GM19240 (cell line): Measurements from ENCODE around the gene DIO3.

ENCODE experiments used
- DNase-seq: peaks from one replicate; pipeline ENCODE4 v3.0.0; 2011; ENCODE audit warnings: low spot score; ENCODE audit not compliant: insufficient read length

DIO3 gene

GRCh38 chr14:101582294-101582693 lies 21.0 kb downstream of the DIO3 start:
- no peak for DNase-seq

DNA sequence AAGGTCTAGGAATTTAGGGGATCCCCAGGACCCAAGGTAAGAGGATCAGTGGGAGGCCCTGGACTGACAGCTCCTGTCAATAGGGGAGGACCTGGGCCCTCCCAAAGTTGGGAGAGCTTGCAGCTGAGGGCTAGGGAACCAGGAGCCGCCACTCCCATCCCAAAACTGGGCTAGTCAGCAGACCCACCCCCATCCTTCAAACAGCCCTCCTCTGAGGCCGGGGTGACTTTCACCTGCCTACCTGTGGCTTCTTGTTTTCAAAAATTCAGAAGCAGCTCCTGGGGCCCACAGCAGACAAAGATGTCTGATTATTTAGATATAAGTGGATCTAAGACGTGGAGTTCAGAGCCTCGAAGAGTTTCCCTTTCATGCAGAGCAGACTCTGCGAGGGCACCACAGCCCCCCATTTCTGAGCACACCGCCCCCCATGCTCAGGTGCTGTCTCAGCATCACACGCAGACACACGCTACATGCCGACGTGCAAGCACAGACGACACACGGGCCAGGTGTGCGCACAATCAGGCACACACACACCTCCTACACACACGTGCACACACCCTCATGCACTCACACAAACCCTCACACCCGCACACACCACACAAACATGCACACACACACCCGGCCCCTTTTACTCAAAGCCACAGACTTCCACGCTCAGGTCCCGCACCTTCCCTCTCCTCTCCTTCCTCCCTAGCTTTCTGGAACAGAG lies 21.9 kb downstream of the DIO3 start:
- no peak for DNase-seq

- no peak for DNase-seq
Observed at GRCh38 chr14:101583715-101584054, 22.4 kb downstream of the DIO3 start.

DNA sequence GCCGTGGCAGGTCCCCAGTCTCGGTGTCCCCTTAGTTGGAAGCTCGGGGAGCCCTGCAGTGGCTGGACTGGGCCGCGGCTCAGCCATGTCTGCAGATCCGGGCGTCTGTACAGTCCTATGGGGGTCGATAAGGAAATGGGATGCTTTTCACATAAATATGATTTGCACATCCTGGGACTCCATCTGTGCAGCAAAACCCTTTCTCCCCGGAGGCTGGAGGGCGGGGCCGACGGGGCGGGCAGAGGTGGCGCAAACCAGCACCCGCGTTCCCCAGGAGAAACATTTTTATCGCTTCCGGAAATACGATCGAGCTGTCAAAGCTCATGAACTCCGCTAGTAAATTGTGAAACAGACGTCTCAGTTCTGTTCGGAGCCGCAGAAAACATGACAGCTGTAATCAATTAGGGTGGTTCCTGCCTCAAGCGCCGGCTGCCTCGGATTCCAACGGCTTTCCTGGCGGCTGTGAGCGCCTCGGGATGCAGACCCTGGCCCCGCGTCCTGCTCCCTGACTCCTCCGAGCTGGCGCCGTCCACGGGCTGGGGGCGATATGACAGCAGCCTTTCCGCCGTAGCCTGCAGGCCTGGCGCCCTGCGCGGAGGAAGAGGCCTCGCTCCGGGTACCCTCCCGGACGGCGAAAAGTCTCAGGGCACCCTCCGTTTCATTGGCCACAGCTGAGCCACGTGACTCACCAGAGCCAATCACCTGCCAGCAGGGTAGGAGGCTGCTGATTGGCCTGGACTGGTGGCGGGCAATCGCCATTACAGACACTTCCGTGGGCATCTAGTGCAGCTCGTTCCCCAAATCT lies 23.0 kb downstream of the DIO3 start:
- DNase-seq = no peak

GRCh38 chr14:101585211-101585610 lies 23.9 kb downstream of the DIO3 start:
- no peak for DNase-seq

DNA sequence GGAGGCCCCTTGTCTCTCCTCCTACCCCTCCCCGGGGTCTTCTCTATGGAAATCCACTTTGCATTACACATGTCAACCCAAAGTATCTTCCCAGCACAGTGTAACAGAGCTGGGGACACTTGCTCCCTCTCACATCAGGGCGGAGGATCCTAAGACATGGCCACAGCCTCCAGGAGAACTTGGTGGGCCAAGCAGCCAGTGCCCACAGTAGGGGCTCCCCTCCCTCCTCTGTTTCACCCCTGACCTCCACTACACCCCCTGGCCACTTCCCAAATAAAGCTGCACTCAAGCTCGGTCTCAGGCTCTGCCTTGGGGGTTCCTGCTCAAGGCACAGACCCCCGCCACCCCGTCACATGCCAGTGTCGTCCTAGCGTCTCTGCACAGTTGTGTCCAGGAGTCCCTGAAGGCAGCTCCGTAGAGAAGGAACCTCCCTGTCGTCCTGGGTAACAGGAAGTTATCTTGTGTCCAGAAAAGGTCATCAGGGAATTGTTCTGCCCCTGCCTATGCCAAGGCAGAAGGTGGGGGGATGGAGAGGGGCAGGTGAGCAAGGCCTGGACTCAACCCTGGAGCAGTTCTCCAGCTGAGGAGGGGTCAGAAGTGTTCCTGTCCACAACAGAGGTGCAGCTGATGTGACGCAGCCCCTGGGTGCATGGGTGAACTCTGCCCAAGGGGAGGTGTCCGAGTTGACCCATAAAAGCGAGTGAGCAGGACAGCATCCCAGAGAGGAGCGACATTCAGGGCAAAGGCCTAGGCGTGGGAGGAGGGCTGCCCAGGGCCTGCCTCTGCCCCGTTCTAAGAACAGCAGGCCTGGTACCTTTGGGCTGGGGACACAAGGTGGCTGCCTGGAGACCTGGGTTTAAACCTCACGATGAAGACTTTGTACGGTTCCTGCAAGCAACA lies 25.5 kb downstream of the DIO3 start:
- DNase-seq = no peak

GRCh38 chr14:101587441-101587911 lies 26.2 kb downstream of the DIO3 start:
- no peak for DNase-seq

DNA sequence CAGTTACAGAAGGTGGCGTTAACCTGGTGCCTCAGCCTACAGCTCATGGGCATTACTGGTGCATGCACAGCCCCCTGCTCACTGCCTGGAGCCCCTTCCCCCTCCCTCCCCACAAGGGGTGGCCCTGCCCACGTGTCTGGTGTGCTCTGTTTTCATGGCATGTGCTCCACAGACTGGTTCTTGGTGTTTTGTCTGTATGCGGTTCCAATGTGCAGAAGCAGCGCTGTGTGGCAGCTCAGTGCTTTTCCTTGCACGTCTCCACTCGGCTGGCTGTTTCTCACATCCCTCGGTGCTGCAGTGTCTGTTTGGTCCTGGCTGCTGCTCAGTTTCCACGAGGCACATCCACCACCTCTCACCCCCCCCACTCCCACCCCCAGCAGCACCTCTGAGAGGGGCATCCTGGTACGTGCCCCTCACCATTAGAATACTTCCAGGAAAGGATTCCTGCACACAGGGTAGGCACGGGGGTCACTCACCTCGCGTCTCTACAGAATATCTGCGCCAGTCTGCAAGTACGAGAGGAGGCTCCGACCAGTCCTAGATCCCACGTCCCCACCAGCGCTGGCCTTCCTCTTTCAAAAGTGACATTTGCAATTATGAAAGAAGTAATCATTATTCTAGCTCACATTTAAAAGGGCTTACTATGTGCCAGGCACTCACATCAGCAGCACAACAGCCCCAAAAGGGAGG lies 27.1 kb downstream of the DIO3 start:
- no peak for DNase-seq

GRCh38 chr14:101588990-101589389 lies 27.7 kb downstream of the DIO3 start:
- no peak for DNase-seq

- DNase-seq = no peak
Observed at GRCh38 chr14:101589486-101590015, 28.3 kb downstream of the DIO3 start.

GRCh38 chr14:101590062-101590461 lies 28.8 kb downstream of the DIO3 start:
- DNase-seq = no peak

DNA sequence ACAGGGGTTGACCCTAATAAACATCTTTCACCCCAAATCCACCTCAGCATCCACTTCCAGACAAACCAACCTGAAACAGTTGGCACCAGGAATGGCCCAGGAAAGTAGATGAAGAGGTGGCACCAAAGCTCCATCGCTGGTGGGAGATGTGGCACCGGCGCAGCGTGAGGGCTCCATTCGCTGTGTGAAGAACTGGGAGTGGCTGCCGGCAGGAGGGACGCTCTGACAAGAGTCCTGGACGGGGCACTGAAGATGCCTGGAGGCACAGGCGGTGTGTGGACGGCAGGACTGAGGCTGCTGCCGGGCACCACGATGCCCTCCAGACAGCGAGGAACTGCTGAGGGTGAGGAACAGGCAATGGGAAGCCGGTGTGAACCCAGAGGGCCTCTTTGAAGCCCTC lies 29.3 kb downstream of the DIO3 start:
- DNase-seq = no peak

- DNase-seq = no peak
Observed at GRCh38 chr14:101591121-101591520, 29.8 kb downstream of the DIO3 start.

- DNase-seq = no peak
Observed at GRCh38 chr14:101591582-101591981, 30.3 kb downstream of the DIO3 start.

GRCh38 chr14:101593411-101594238 lies 32.3 kb downstream of the DIO3 start:
- no peak for DNase-seq

- no peak for DNase-seq
Observed at GRCh38 chr14:101594511-101595148, 33.3 kb downstream of the DIO3 start.

GRCh38 chr14:101595349-101595748 lies 34.1 kb downstream of the DIO3 start:
- DNase-seq = no peak

DNA sequence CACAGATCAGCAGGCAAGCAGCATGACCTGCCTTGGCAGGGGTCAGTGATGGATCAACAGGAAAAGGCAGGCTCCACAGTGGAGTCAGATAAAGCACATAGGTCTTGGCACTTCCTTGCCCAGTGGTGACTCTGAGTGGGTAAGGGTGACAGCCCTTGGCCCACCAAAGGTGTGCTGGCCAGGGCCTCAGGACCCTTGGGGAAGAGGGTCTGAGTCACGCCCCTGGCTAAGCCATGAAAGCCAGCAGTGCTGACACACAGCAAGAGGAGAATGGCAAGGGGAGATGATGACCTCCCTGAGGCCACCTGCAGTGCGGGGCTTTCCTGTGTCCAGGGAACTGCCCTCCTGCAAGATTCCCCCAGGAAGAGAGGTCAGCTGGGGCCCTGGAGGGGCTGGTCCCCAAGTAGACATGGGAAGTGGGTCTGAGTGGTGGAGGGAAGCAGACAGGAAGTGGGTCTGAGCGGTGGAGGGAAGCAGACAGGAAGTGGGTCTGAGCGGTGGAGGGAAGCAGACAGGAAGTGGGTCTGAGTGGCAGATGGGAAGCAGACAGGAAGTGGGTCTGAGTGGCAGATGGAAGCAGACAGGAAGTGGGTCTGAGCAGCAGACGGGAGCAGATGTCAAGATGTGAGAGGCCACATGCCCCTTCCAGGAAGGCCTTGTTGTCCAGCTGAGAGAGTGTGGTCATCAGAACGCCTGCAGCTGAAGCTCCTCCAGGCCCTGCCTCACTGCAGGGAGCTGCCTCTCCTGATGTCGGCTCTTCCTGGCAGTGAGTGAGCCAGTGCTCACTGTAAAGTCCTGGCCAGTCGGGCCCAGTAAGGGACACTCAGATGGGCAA lies 34.8 kb downstream of the DIO3 start:
- DNase-seq = no peak

DNA sequence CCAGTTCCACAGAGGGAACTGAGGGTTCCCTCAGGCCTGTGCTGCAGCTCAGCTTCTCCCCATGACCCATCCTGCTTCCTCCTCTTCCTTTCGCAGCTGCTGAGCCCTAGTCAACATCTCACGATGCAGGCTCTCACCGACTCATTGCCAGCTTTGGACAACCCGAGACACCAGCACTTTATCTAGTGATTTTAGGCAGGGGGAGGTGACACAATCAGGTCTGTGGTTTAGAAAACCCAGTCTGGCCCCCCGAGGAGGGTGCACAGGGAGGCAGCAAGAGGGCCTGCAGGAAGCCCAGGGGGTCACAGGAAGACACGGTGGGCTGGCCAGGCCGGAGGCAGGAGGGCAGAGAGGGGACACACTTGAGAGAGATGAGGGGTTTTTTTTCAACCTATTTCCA lies 35.4 kb downstream of the DIO3 start:
- no peak for DNase-seq
